BJ (cell line): ENCODE measurements around the gene ALK. TPM values are rescaled to one million over a fixed set of nuclear protein-coding genes. Genes with fewer than 3 reads are reported as not detected.

Source experiments
- CTCF ChIA-PET: fragments of 350-600 bp; formaldehyde crosslinking; extraction: SDS; loops from one replicate; lab custom pipeline; 2021; ENCODE audit warnings: antibody characterized with exemption, inconsistent platforms; lab: Yijun Ruan, JAX
- POLR2A ChIA-PET: fragments of 300-600 bp; sonication (Branson Sonifier 250); formaldehyde crosslinking; extraction: SDS; loops from one replicate; lab custom pipeline; 2021; ENCODE audit warnings: antibody characterized with exemption; lab: Charles Lee
- DNase-seq: peaks from one replicate; pipeline ENCODE4 v3.0.0-alpha.2; 2011; ENCODE audit warnings: low read depth
- H3K27me3 ChIP-seq: 2 replicates; pipeline ENCODE4 v1.6.0; 2011; ENCODE audit warnings: low read length; ENCODE audit not compliant: control insufficient read depth, insufficient read depth
- H3K36me3 ChIP-seq: 2 replicates; pipeline ENCODE4 v1.5.1; 2011; ENCODE audit warnings: low read length; ENCODE audit not compliant: control insufficient read depth, insufficient read depth
- H3K4me3 ChIP-seq: 2 replicates; pipeline ENCODE4 v1.5.1; 2011; ENCODE audit warnings: low read depth, mild to moderate bottlenecking, control low read depth, low read length
- polyA plus RNA-seq: library from polyadenylated mRNA; depleted of rRNA; stranded (reverse); fragments of >200 nt; gene quantifications from 2 replicates; pipeline ENCODE4 v1.2.3, GENCODE V29; 2011
- TF ChIP-seq, protein P1 (sequence below): IDR thresholded peaks from 2 replicates; pipeline ENCODE4 v1.5.1; 2011; ENCODE audit warnings: low read depth, mild to moderate bottlenecking, control low read depth, inconsistent platforms, low read length, moderate library complexity; ENCODE audit not compliant: insufficient read depth

ALK gene
- polyA plus RNA-seq, 1 experiment: not detected

DNA sequence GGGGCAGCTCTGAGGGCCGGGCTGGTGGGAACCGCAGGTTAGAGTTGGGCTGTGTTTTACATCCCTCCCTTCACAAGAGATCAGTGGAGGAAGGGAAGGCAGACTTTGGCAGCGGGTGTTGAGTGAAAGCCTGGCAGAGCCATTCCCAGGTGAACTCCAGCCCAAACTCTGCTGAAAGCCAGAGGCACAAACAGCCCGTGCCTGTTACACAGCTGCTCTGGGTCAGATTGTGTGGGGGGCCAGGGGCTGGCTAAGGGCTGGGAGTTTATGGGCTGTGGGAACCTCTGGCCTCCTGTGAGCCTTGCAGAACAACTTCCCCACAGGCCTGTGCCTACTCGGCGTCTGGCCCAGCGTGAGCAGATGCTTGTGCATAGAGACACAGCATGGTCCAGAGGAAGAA, 519.4 kb downstream of the ALK start:
- Histone ChIP-seq H3K27me3 (no peaks in the 10 kb centered on the region; the same call in 1 of the 2 replicates), H3K36me3 (no peaks in the 10 kb centered on the region), H3K4me3 (no peak overlapping the region)
- TF ChIP-seq, protein P1, sequence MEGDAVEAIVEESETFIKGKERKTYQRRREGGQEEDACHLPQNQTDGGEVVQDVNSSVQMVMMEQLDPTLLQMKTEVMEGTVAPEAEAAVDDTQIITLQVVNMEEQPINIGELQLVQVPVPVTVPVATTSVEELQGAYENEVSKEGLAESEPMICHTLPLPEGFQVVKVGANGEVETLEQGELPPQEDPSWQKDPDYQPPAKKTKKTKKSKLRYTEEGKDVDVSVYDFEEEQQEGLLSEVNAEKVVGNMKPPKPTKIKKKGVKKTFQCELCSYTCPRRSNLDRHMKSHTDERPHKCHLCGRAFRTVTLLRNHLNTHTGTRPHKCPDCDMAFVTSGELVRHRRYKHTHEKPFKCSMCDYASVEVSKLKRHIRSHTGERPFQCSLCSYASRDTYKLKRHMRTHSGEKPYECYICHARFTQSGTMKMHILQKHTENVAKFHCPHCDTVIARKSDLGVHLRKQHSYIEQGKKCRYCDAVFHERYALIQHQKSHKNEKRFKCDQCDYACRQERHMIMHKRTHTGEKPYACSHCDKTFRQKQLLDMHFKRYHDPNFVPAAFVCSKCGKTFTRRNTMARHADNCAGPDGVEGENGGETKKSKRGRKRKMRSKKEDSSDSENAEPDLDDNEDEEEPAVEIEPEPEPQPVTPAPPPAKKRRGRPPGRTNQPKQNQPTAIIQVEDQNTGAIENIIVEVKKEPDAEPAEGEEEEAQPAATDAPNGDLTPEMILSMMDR: no peak
- CTCF ChIA-PET: no interaction called here
- POLR2A ChIA-PET: no interaction called here
- DNase-seq: no peak

DNA sequence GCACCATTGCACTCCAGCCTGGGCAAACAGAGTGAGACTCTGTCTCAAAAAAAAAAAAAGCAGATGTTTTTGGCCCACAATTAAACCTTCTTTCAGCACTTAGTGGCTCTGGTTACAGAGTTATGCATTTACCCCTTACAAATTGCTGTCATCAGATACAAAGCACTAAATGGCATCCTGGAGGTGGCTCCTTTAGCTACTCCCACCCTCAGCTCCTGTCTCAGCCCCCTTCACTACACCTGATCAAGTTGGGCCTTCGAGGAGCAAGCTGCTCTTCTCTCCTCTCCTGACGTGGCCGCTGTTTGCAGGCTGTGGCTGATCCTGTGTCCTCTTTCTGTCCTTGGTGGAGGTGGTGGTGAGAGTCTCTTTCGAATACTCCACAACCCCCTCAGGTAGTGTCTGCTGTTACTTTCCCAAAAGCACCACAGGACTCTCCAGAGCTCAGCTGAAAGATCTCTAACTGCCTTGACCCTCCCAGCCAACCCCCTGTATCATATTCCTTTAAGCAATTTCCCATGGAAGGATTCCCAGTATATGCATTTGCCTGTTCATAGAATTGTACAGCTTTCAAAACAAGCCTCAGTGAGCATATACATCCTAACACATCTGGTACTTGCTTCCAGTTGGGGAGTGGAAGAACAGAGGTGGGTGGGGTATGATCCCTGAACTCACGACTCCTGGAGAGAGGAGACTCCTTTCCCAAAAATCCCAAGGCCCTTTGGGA, 520.3 kb downstream of the ALK start:
- ChIA-PET CTCF (no interaction called here), POLR2A (no interaction called here)
- TF ChIP-seq, protein P1: no peak
- DNase-seq: no peak
- H3K27me3 ChIP-seq: no peaks in the 10 kb centered on the region; the same call in none of the 2 replicates
- no peaks in the 10 kb centered on the region for H3K36me3 ChIP-seq
- H3K4me3 ChIP-seq: no peak overlapping the region

DNA sequence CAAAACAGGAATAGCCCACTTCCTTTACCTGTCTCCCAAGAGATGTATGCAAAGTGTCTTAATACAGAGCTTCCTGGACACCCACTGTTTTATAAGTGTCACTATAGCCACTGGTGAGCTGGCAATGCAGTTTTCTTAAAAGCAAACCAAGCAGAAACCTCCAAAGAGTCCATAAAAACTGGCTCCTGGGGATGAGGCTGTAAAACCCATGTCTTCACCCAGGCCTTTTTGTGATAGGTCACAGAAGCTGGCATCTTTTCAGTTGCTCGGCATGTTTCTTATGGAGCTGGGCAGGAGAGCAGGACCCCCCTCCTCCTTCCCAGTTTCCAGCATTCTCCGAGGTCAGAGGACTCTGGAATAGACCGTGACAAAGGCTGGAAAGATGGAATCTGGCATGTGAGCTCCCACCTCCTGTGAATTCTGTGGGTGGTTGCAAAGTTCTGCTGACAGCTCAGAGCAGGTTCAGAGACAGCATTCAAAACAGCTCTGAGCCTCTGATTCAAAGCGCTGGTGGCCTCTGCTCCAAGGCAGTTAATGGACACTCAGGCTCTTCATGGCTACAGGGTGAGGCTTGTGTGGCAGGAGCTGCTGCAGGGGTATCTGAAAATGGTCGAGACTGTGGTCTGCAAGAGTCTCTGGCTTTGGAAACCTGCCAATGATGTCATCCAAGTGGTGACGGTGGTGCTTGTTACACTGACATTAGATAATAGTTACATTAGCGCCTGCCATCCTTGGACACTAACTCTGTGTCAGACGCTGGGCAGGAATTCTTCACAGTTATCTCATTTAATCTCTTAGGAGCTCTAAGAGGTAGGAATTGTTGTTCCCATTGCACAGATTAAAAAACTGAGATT, 522.8 kb downstream of the ALK start:
- H3K36me3 ChIP-seq: no peaks in the 10 kb centered on the region
- ChIA-PET CTCF (interaction anchor here (1.1 to 1.5 kb wide), 2 partner anchors 12 to 67 kb away, joined by 3 to 4 read pairs; no protein-coding TSS in a partner anchor), POLR2A (interaction anchor here (0.6 kb wide), 1 partner anchor 14 kb away, joined by 5 read pairs; no protein-coding TSS in a partner anchor)
- TF ChIP-seq, protein P1: no peak
- no peak for DNase-seq
- H3K27me3 ChIP-seq: peaks cover 1% of the 10 kb centered on the region
- H3K4me3 ChIP-seq: no peak overlapping the region

DNA sequence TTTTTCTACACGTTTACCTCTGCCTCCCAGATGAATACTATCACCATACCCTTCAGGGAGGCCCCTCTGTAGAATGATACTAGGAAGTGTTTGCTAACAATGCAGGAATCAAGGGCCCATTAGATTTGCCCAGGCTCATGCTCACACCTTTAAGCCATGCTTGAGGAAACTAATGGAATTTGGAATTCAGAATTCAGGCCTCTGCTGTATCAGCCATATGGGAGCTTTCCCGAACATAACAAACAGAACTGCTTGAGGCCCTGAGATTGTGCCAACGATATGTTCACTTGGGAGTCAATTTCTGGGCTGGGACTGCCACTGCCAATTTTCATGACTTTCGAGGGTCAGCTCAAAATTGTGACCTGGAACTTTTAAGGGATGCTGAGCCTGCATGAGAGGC, 523.7 kb downstream of the ALK start:
- CTCF ChIA-PET: interaction anchor here (1.1 to 1.5 kb wide), 2 partner anchors 13 to 66 kb away, joined by 3 to 4 read pairs; no protein-coding TSS in a partner anchor
- Histone ChIP-seq H3K27me3 (peaks cover 1% of the 10 kb centered on the region), H3K4me3 (no peak overlapping the region), H3K36me3 (no peaks in the 10 kb centered on the region)
- POLR2A ChIA-PET: no interaction called here
- DNase-seq: no peak
- TF ChIP-seq, protein P1: no peak

DNA sequence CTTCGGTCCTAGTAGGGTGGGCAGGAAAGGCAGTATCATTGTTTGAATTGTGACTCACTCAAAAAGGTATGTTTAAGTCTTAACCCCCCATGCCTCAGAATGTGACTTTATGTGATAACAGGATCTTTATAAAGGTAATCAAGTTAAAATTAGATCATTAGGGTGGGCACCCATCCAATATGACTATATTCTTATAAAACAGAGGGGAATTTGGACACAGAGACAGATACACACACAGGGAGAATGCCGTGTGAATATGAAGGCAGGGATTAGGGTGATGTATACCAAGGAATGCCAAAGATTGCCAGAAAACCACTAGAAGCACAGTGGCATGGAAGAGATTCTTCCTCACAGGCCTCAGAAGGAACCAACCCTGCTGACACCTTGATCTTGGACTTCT, 524.3 kb downstream of the ALK start:
- DNase-seq: no peak
- no peaks in the 10 kb centered on the region for H3K36me3 ChIP-seq
- H3K4me3 ChIP-seq: no peak overlapping the region
- POLR2A ChIA-PET: no interaction called here
- CTCF ChIA-PET: interaction anchor here (1.1 to 1.5 kb wide), 2 partner anchors 14 to 65 kb away, joined by 3 to 4 read pairs; no protein-coding TSS in a partner anchor
- H3K27me3 ChIP-seq: peaks cover 1% of the 10 kb centered on the region
- TF ChIP-seq, protein P1: no peak
